Activated naive CD4-positive, alpha-beta T cell treated with anti-CD3 and anti-CD28 coated beads, Interleukin-2, amount 10 ng/mL, durations not matched to agents 7 days and 5 days (primary cell): ENCODE data around the gene SLC49A4.
"Not testable (repeated sequence)": the region's sequence is repeated elsewhere in the genome, so short reads cannot be mapped to it uniquely, and the experiment has no call there.

Experiments used
- CTCF ChIA-PET: fragments of 350-600 bp; sonication (Branson Sonifier 250); formaldehyde crosslinking; loops from one replicate; lab custom pipeline; 2021; ENCODE audit warnings: antibody characterized with exemption; lab: Charles Lee
- DNase-seq: peaks from one replicate; pipeline ENCODE4 v3.0.0-alpha.2; 2020
- H3K27ac Mint-ChIP-seq: one replicate; pipeline ENCODE4 v1.8.0; 2021; ENCODE audit warnings: mild to moderate bottlenecking, moderate library complexity, mixed read lengths
- H3K27me3 Mint-ChIP-seq: one replicate; pipeline ENCODE4 v1.8.0; 2021; ENCODE audit warnings: mild to moderate bottlenecking, mixed read lengths
- H3K36me3 Mint-ChIP-seq: one replicate; pipeline ENCODE4 v1.8.0; 2021; ENCODE audit warnings: mixed read lengths
- H3K4me1 Mint-ChIP-seq: one replicate; pipeline ENCODE4 v1.8.0; 2021; ENCODE audit warnings: mixed read lengths
- H3K4me3 Mint-ChIP-seq: one replicate; pipeline ENCODE4 v1.8.0; 2021; ENCODE audit warnings: mild to moderate bottlenecking, moderate library complexity, mixed read lengths
- H3K9me3 Mint-ChIP-seq: one replicate; pipeline ENCODE4 v1.8.0; 2021; ENCODE audit warnings: mixed read lengths

SLC49A4 gene

GRCh38 chr3:122794779-122795673 lies at the start of gene SLC49A4:
Gene SLC49A4, plus strand, starts transcription at chr3:122795069. Its CDS starts 124 bp downstream, at chr3:122795193.
- Mint-ChIP-seq H3K36me3 (peaks cover 6% of the 10 kb centered on the region), H3K9me3 (no peaks in the 10 kb centered on the region), H3K4me3 (peak within 1 kb of the TSS; percentile 80), H3K27ac (peak within 1 kb of the TSS; percentile 90), H3K27me3 (no peaks in the 10 kb centered on the region), H3K4me1 (peaks cover 39% of the 10 kb centered on the region)
- CTCF ChIA-PET: no interaction called here
- peak; percentile 77 for DNase-seq

GRCh38 chr3:122745369-122746021 lies 49.4 kb upstream of the SLC49A4 start:
- H3K36me3 Mint-ChIP-seq: peaks cover 23% of the 10 kb centered on the region
- no peak for DNase-seq
- H3K4me3 Mint-ChIP-seq: no peak overlapping the region
- CTCF ChIA-PET: interaction anchor here (1.9 kb wide), 1 partner anchor 9 kb away, joined by 4 read pairs; no protein-coding TSS in a partner anchor
- no peaks in the 10 kb centered on the region for H3K4me1 Mint-ChIP-seq
- H3K27ac Mint-ChIP-seq: no peak overlapping the region
- H3K27me3 Mint-ChIP-seq: no peaks in the 10 kb centered on the region
- peaks cover 2% of the 10 kb centered on the region for H3K9me3 Mint-ChIP-seq

- H3K4me1 Mint-ChIP-seq, H3K4me3 Mint-ChIP-seq, CTCF ChIA-PET, H3K27ac Mint-ChIP-seq, H3K27me3 Mint-ChIP-seq, H3K9me3 Mint-ChIP-seq, DNase-seq: not testable (repeated sequence)
- H3K36me3 Mint-ChIP-seq: peaks cover 18% of the 10 kb centered on the region
These were observed 47.6 kb upstream of the SLC49A4 start for GRCh38 chr3:122747295-122747694.

- CTCF ChIA-PET: no interaction called here
- Mint-ChIP-seq H3K36me3 (peaks cover 13% of the 10 kb centered on the region), H3K9me3 (peaks cover 2% of the 10 kb centered on the region), H3K27ac (no peak overlapping the region), H3K27me3 (no peaks in the 10 kb centered on the region), H3K4me1 (no peaks in the 10 kb centered on the region), H3K4me3 (no peak overlapping the region)
- DNase-seq: no peak
These were observed 46.5 kb upstream of the SLC49A4 start for GRCh38 chr3:122748347-122748746.

- H3K36me3 Mint-ChIP-seq: peaks cover 7% of the 10 kb centered on the region
- H3K27me3 Mint-ChIP-seq: no peaks in the 10 kb centered on the region
- peaks cover 10% of the 10 kb centered on the region for H3K4me1 Mint-ChIP-seq
These were observed 39.9 kb upstream of the SLC49A4 start for GRCh38 chr3:122754929-122755328.

GRCh38 chr3:122755491-122755890 lies 39.4 kb upstream of the SLC49A4 start:
- CTCF ChIA-PET: interaction anchor here (0.7 to 1.5 kb wide), 15 partner anchors 10 to 275 kb away, joined by 3 to 11 read pairs (median 4); partner anchors contain the start of gene SEMA5B
- Mint-ChIP-seq H3K27ac (no peak overlapping the region), H3K4me3 (no peak overlapping the region), H3K9me3 (no peaks in the 10 kb centered on the region), H3K4me1 (peaks cover 10% of the 10 kb centered on the region), H3K27me3 (no peaks in the 10 kb centered on the region), H3K36me3 (peaks cover 7% of the 10 kb centered on the region)
- no peak for DNase-seq

More at GRCh38 chr3:122754929-122755328, 39.9 kb upstream of the SLC49A4 start:
- H3K4me3 Mint-ChIP-seq: no peak overlapping the region
- H3K27ac Mint-ChIP-seq: no peak overlapping the region
- CTCF ChIA-PET: interaction anchor here (0.7 to 1.5 kb wide), 16 partner anchors 9 to 275 kb away, joined by 3 to 11 read pairs (median 4); partner anchors contain the start of gene SEMA5B
- no peak for DNase-seq
- no peaks in the 10 kb centered on the region for H3K9me3 Mint-ChIP-seq

GRCh38 chr3:122758877-122759560 lies 35.9 kb upstream of the SLC49A4 start:
- Mint-ChIP-seq H3K9me3 (no peaks in the 10 kb centered on the region), H3K4me1 (peaks cover 10% of the 10 kb centered on the region), H3K4me3 (no peak overlapping the region), H3K27me3 (no peaks in the 10 kb centered on the region), H3K36me3 (peaks cover 12% of the 10 kb centered on the region), H3K27ac (peak overlapping the region; percentile 17)
- DNase-seq: peak; percentile 21
- CTCF ChIA-PET: interaction anchor here (1.4 kb wide), 1 partner anchor 17 kb away, joined by 3 read pairs; no protein-coding TSS in a partner anchor

- H3K27me3 Mint-ChIP-seq: no peaks in the 10 kb centered on the region
- H3K4me1 Mint-ChIP-seq: peaks cover 10% of the 10 kb centered on the region
- no peak overlapping the region for H3K4me3 Mint-ChIP-seq
- peaks cover 8% of the 10 kb centered on the region for H3K36me3 Mint-ChIP-seq
- DNase-seq: no peak
- H3K9me3 Mint-ChIP-seq: no peaks in the 10 kb centered on the region
- no peak overlapping the region for H3K27ac Mint-ChIP-seq
- CTCF ChIA-PET: no interaction called here
These were observed 34.2 kb upstream of the SLC49A4 start for GRCh38 chr3:122760453-122761271.

- no peak for DNase-seq
- H3K4me3 Mint-ChIP-seq: no peak overlapping the region
- CTCF ChIA-PET: interaction anchor here (3.9 kb wide), 1 partner anchor 11 kb away, joined by 11 read pairs; no protein-coding TSS in a partner anchor
- peaks cover 16% of the 10 kb centered on the region for H3K36me3 Mint-ChIP-seq
- H3K9me3 Mint-ChIP-seq: no peaks in the 10 kb centered on the region
- no peak overlapping the region for H3K27ac Mint-ChIP-seq
- H3K4me1 Mint-ChIP-seq: no peaks in the 10 kb centered on the region
- H3K27me3 Mint-ChIP-seq: no peaks in the 10 kb centered on the region
These were observed 28.4 kb upstream of the SLC49A4 start for GRCh38 chr3:122766430-122766829.

GRCh38 chr3:122767540-122768372 lies 27.1 kb upstream of the SLC49A4 start:
- Mint-ChIP-seq H3K27me3 (no peaks in the 10 kb centered on the region), H3K27ac (no peak overlapping the region), H3K4me1 (no peaks in the 10 kb centered on the region), H3K4me3 (no peak overlapping the region), H3K36me3 (peaks cover 14% of the 10 kb centered on the region), H3K9me3 (no peaks in the 10 kb centered on the region)
- CTCF ChIA-PET: no interaction called here
- no peak for DNase-seq

- no peak overlapping the region for H3K4me3 Mint-ChIP-seq
- H3K27ac Mint-ChIP-seq: no peak overlapping the region
- no peaks in the 10 kb centered on the region for H3K4me1 Mint-ChIP-seq
- H3K9me3 Mint-ChIP-seq: no peaks in the 10 kb centered on the region
- H3K27me3 Mint-ChIP-seq: no peaks in the 10 kb centered on the region
- CTCF ChIA-PET: interaction anchor here (1.4 kb wide), 1 partner anchor 16 kb away, joined by 5 read pairs; no protein-coding TSS in a partner anchor
- DNase-seq: no peak
- H3K36me3 Mint-ChIP-seq: peaks cover 8% of the 10 kb centered on the region
These were observed 24.2 kb upstream of the SLC49A4 start for GRCh38 chr3:122770521-122771202.

GRCh38 chr3:122772827-122773226 lies 22.0 kb upstream of the SLC49A4 start:
- Mint-ChIP-seq H3K4me3 (no peak overlapping the region), H3K9me3 (no peaks in the 10 kb centered on the region), H3K36me3 (peaks cover 8% of the 10 kb centered on the region), H3K27me3 (no peaks in the 10 kb centered on the region), H3K27ac (no peak overlapping the region), H3K4me1 (no peaks in the 10 kb centered on the region)
- DNase-seq: no peak
- CTCF ChIA-PET: interaction anchor here (1.4 kb wide), 1 partner anchor 17 kb away, joined by 3 read pairs; no protein-coding TSS in a partner anchor
